Thymus (tissue), 11 donors: Measurements from ENCODE around the gene TRAPPC5. TPM values are rescaled to one million over a fixed set of nuclear protein-coding genes. Genes with fewer than 3 reads are reported as not detected.

ENCODE experiments used
- DNase-seq, 9 donors: peaks; one replicate each; pipeline ENCODE4 v3.0.0-alpha.2; 2013; ENCODE audit warnings: low spot score in 9 of 9, low read depth in 6 of 9, missing footprints in 1 of 9
- H3K27ac ChIP-seq, 2 donors: one replicate each; pipeline ENCODE4 v1.5.1; 2013; ENCODE audit warnings: control low read depth in 1 of 2, low read depth in 1 of 2, low read length in 1 of 2, mild to moderate bottlenecking in 1 of 2, moderate library complexity in 1 of 2
- H3K27me3 ChIP-seq, 2 donors: one replicate each; pipeline ENCODE4 v1.5.1; 2013; ENCODE audit warnings: low read length in 1 of 2; ENCODE audit not compliant: control insufficient read depth in 2 of 2, insufficient read depth in 1 of 2
- H3K36me3 ChIP-seq, 2 donors: one replicate each; pipeline ENCODE4 v1.5.1; 2013; ENCODE audit warnings: low read length in 1 of 2, mild to moderate bottlenecking in 1 of 2, moderate library complexity in 1 of 2; ENCODE audit not compliant: control insufficient read depth in 2 of 2, insufficient read depth in 2 of 2
- H3K4me1 ChIP-seq, 2 donors: one replicate each; pipeline ENCODE4 v1.5.1; 2013; ENCODE audit warnings: low read length in 2 of 2; ENCODE audit not compliant: control insufficient read depth in 2 of 2, insufficient read depth in 2 of 2
- H3K4me3 ChIP-seq, 2 donors: one replicate each; pipeline ENCODE4 v1.5.1; 2013; ENCODE audit warnings: low read length in 2 of 2, control low read depth in 1 of 2, mild to moderate bottlenecking in 1 of 2
- H3K9me3 ChIP-seq, 2 donors: one replicate each; pipeline ENCODE4 v1.5.1; 2013; ENCODE audit warnings: low read length in 1 of 2, mild to moderate bottlenecking in 1 of 2; ENCODE audit not compliant: control insufficient read depth in 2 of 2, insufficient read depth in 1 of 2
- WGBS: extraction: QIAGEN DNeasy Blood & Tissue Kit; methylation state at CpG from one replicate; pipeline ENCODE4 v1.1.7; 2013; 5-methylcytosine and 5-hydroxymethylcytosine counted together
- polyA plus RNA-seq: library from polyadenylated mRNA; stranded (reverse); fragments of 200-250 nt; gene quantifications from one replicate; pipeline ENCODE4 v1.2.3, GENCODE V29; 2013
- total RNA-seq: library from RNA; stranded (reverse); fragments of 120-200 nt; gene quantifications from one replicate; pipeline ENCODE4 v1.2.4, GENCODE V29; 2013
- donor health status: healthy.

The TRAPPC5 gene
- total and polyA plus RNA-seq, 2 donors: 59.5 to 108 TPM

- no peaks in the 10 kb centered on the region for H3K4me1 ChIP-seq
- 49% methylated on average over 23 of the region's 23 CpGs for WGBS
- peaks cover 0 to 4% of the 10 kb centered on the region in 2 donors for H3K36me3 ChIP-seq
- H3K9me3 ChIP-seq: peaks cover 0 to 4% of the 10 kb centered on the region in 2 donors
- no peak overlapping the region for H3K4me3 ChIP-seq
- H3K27ac ChIP-seq: no peak overlapping the region
- no peak for DNase-seq
- peaks cover 0 to 20% of the 10 kb centered on the region in 2 donors for H3K27me3 ChIP-seq
These were observed 8.5 kb downstream of the TRAPPC5 start for GRCh38 chr19:7689165-7689564.

GRCh38 chr19:7690779-7691258 lies 10.2 kb downstream of the TRAPPC5 start:
- Histone ChIP-seq H3K27me3 (peaks cover 0 to 20% of the 10 kb centered on the region in 2 donors), H3K4me1 (no peaks in the 10 kb centered on the region), H3K9me3 (peaks cover 0 to 4% of the 10 kb centered on the region in 2 donors), H3K36me3 (no peaks in the 10 kb centered on the region), H3K4me3 (no peak overlapping the region), H3K27ac (no peak overlapping the region)
- 86% methylated on average over 8 of the region's 8 CpGs for WGBS
- no peak for DNase-seq

GRCh38 chr19:7691497-7691896 lies 10.9 kb downstream of the TRAPPC5 start:
- Histone ChIP-seq H3K4me1 (no peaks in the 10 kb centered on the region), H3K9me3 (peaks cover 0 to 4% of the 10 kb centered on the region in 2 donors), H3K27ac (no peak overlapping the region), H3K4me3 (no peak overlapping the region), H3K36me3 (no peaks in the 10 kb centered on the region), H3K27me3 (peaks cover 0 to 20% of the 10 kb centered on the region in 2 donors)
- DNase-seq: no peak

- Histone ChIP-seq H3K27me3 (peaks cover 0 to 26% of the 10 kb centered on the region in 2 donors), H3K4me3 (no peak overlapping the region), H3K27ac (no peak overlapping the region), H3K4me1 (no peaks in the 10 kb centered on the region), H3K9me3 (peaks cover 0 to 4% of the 10 kb centered on the region in 2 donors), H3K36me3 (no peaks in the 10 kb centered on the region)
- WGBS: 72% methylated on average over 13 of the region's 13 CpGs
- DNase-seq: no peak
These were observed 11.9 kb downstream of the TRAPPC5 start for GRCh38 chr19:7692417-7693088.

- 81% methylated on average over 4 of the region's 4 CpGs for WGBS
- Histone ChIP-seq H3K27ac (no peak overlapping the region), H3K4me1 (no peaks in the 10 kb centered on the region), H3K36me3 (no peaks in the 10 kb centered on the region), H3K4me3 (no peak overlapping the region), H3K27me3 (peaks cover 0 to 30% of the 10 kb centered on the region in 2 donors), H3K9me3 (peaks cover 0 to 4% of the 10 kb centered on the region in 2 donors)
- DNase-seq: no peak
These were observed 13.9 kb downstream of the TRAPPC5 start for GRCh38 chr19:7694499-7694898.

GRCh38 chr19:7697721-7698287 lies 17.2 kb downstream of the TRAPPC5 start:
- H3K27ac ChIP-seq: no peak overlapping the region
- H3K27me3 ChIP-seq: peaks cover 0 to 24% of the 10 kb centered on the region in 2 donors
- H3K9me3 ChIP-seq: no peaks in the 10 kb centered on the region
- DNase-seq: no peak
- 94% methylated on average over 10 of the region's 10 CpGs for WGBS
- no peaks in the 10 kb centered on the region for H3K36me3 ChIP-seq
- H3K4me3 ChIP-seq: no peak overlapping the region
- H3K4me1 ChIP-seq: no peaks in the 10 kb centered on the region

GRCh38 chr19:7698583-7698982 lies 17.9 kb downstream of the TRAPPC5 start:
- Histone ChIP-seq H3K36me3 (no peaks in the 10 kb centered on the region), H3K4me1 (no peaks in the 10 kb centered on the region), H3K27ac (no peak overlapping the region), H3K27me3 (peaks cover 0 to 27% of the 10 kb centered on the region in 2 donors), H3K4me3 (no peak overlapping the region), H3K9me3 (no peaks in the 10 kb centered on the region)
- 63% methylated on average over 11 of the region's 11 CpGs for WGBS
- no peak for DNase-seq

GRCh38 chr19:7699003-7699402 lies 18.4 kb downstream of the TRAPPC5 start:
- H3K9me3 ChIP-seq: no peaks in the 10 kb centered on the region
- H3K36me3 ChIP-seq: no peaks in the 10 kb centered on the region
- WGBS: 49% methylated on average over 2 of the region's 2 CpGs
- no peaks in the 10 kb centered on the region for H3K4me1 ChIP-seq
- peaks cover 0 to 29% of the 10 kb centered on the region in 2 donors for H3K27me3 ChIP-seq
- no peak for DNase-seq
- no peak overlapping the region for H3K4me3 ChIP-seq
- no peak overlapping the region for H3K27ac ChIP-seq
